HG03175 (cell line): ENCODE measurements around the gene C6orf89.

Source experiments
- ATAC-seq: cut with Tn5 transposase; IDR thresholded peaks from one replicate; pipeline ENCODE4 v1.9.1; 2021; ENCODE audit warnings: mild to moderate bottlenecking, moderate library complexity; ENCODE audit not compliant: unreplicated experiment

C6orf89 gene

GRCh38 chr6:36967301-36967700 is 81.5 kb downstream of the C6orf89 start:
- ATAC-seq, result no peak

DNA sequence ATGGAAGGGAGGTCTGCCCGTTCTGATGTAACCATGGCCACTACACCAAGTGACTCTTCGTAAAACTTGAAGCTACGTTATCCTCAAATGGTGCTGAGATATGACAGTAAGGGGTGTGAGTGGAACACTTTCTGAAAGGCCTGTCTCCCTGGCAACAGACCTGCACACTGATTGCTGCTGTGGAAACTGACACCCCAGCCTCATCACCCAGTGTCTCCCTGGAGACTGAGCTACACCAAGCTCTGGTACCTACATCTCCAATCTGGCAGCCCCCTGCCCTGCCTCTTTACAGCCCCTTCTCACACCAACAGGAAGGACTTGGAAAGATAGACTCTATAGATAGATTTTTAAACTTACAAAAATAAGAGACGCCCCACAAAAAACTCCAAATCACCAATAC is 82.0 kb downstream of the C6orf89 start:
- no peak for ATAC-seq

- no peak for ATAC-seq
These were observed 82.7 kb downstream of the C6orf89 start for GRCh38 chr6:36968266-36968977.

GRCh38 chr6:36969240-36969691 is 83.5 kb downstream of the C6orf89 start:
- ATAC-seq, result no peak

GRCh38 chr6:36969988-36970891 is 84.5 kb downstream of the C6orf89 start:
- no peak for ATAC-seq

DNA sequence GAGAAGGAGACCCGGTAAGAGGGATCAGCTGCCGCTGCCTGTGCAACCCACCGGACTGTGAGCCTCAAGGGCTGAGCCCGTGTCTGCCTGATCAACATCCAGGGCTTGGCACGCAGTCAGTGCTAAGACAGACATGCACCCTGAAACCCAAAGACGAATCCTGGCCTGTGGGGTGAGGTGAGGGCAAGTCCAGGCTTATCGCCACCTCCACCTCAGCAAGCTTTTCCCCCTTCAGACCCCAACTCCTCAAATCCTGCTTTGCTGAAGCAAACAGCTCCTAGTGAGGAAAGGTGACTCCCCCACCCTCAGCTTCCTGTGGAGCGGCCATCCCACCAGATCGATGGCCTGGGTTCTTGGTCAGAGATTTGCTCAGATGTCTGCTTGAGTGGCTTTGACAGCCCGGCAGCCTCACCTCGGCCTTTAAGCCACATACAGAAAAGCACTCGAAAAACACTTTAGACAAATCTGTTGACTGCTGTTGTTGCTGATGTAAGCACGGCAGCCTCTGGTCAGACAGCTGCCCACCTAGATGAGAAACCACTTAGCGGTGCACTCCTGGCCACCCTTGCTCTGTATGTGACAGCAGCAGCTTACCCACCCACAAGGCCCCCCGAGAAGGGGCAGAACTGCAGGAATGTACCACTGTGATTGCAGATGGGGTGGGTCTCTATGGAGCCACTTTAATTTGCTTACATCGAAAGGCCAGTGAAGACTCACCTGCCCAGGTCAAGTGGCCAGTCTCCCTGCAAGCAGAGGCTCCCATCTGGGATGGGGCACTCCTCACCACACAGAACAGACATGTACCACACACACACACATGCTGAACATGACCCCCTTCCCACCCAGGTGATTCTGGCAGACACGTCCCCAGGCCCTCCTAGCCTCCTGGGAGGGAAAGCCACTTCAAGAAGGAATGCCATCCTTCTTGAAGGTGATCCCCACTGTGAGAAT is 85.4 kb downstream of the C6orf89 start:
- ATAC-seq, result no peak

DNA sequence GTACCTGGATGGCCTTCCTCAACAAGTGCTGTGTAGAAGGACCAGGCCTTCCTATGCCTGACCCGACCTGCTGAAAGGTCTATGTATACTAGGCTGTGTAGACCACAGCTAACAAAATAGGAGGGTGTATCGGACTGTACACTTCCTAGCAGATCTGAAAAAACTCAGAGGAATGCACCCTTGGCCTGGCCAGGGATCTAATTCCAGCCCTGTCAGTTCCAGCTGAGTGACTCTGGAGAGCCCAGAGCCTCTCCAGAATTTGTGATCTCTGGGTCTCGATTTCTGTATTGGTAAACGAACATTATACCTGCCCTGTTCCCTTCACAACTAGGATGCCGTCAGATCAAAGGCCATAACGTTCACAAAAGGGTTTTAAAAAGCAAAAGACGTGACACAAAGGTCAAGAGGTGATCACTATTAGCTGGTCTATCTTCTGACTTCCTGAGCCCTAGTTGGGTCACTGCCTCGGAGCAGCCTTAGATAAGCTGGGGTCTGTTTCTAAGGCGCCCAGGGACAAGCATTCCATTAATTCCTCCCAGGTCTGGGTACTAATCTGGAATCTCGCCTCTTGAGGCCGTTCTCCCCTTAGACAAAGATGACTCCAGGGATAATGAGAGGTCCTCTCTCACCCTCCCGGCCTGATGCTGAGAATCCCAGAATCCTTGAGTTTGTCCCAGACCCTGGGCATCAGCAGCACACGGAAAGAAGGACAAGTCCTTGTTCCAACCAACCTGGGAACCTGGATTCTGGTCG is 86.3 kb downstream of the C6orf89 start:
- no peak for ATAC-seq

DNA sequence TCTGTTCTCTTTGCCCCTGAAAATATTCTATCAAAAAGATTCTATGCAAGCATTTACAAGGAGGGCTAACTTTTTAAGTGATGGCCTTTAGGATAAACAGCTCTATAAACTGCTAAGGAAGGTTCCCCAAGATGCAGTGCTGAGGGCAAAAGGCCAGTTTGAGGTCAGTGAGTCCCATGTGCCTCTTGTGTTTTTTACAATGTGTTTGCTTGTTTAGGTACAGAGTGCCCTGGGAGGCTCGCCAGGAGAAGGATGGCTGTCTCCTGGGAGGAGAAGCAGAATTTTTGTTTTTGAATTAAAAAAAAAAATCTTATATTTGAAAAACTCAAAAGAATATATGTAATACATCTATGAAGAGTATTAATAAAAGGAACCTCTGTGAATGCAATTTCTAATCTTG is 87.4 kb downstream of the C6orf89 start:
- no peak for ATAC-seq

GRCh38 chr6:36973647-36974046 is 87.9 kb downstream of the C6orf89 start:
- no peak for ATAC-seq

GRCh38 chr6:36975231-36976006 is 89.7 kb downstream of the C6orf89 start:
- ATAC-seq, result no peak

GRCh38 chr6:36976007-36976264 is 90.2 kb downstream of the C6orf89 start:
- ATAC-seq, result no peak

- no peak for ATAC-seq
These were observed 90.8 kb downstream of the C6orf89 start for GRCh38 chr6:36976509-36976908.

DNA sequence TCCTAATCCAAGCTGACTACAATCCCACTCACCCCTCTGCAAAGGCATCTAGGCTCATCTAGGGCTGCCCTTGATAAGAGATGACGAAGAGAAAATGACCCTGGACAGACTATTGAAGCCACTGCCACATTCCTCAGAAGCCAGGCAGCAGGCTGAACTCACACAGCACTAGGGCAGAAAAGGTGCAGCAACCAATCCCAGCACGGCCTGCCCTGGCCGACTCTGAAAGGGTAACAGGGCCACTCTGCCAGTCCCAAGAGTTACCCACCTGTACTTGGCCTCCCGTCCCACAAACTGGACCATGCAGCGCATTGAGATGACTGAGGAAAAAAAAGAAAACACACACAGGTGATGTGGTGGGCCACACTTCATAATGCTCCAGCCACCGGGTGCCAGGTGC is 91.2 kb downstream of the C6orf89 start:
- ATAC-seq, result no peak

- no peak for ATAC-seq
These were observed 91.8 kb downstream of the C6orf89 start for GRCh38 chr6:36977470-36977941.
